IPS-18a (cell line): ENCODE measurements around the gene PORCN.

Experiments used
- H3K27ac ChIP-seq: one replicate; pipeline ENCODE4 v1.5.1; 2013; ENCODE audit warnings: low read length
- H3K27me3 ChIP-seq: one replicate; pipeline ENCODE4 v1.6.1; 2013; ENCODE audit warnings: mild to moderate bottlenecking, low read length; ENCODE audit not compliant: control insufficient read depth, insufficient read depth
- H3K36me3 ChIP-seq: one replicate; pipeline ENCODE4 v1.6.1; 2013; ENCODE audit warnings: low read depth, low read length; ENCODE audit not compliant: control insufficient read depth
- H3K4me1 ChIP-seq: one replicate; pipeline ENCODE4 v1.6.1; 2013; ENCODE audit warnings: low read depth, low read length; ENCODE audit not compliant: control insufficient read depth
- H3K4me3 ChIP-seq: one replicate; pipeline ENCODE4 v1.5.1; 2013; ENCODE audit warnings: low read length
- H3K9ac ChIP-seq: one replicate; pipeline ENCODE4 v1.6.1; 2013; ENCODE audit warnings: mild to moderate bottlenecking, low read length, moderate library complexity
- H3K9me3 ChIP-seq: one replicate; pipeline ENCODE4 v1.6.1; 2013; ENCODE audit warnings: low read depth, low read length; ENCODE audit not compliant: control insufficient read depth

Gene PORCN

GRCh38 chrX:48493890-48494364 is 14.9 kb upstream of the PORCN start:
- Histone ChIP-seq H3K9me3 (peaks cover 4% of the 10 kb centered on the region), H3K4me3 (no peak overlapping the region), H3K27me3 (no peaks in the 10 kb centered on the region), H3K27ac (no peak overlapping the region), H3K4me1 (no peaks in the 10 kb centered on the region), H3K36me3 (no peaks in the 10 kb centered on the region), H3K9ac (no peak overlapping the region)

DNA sequence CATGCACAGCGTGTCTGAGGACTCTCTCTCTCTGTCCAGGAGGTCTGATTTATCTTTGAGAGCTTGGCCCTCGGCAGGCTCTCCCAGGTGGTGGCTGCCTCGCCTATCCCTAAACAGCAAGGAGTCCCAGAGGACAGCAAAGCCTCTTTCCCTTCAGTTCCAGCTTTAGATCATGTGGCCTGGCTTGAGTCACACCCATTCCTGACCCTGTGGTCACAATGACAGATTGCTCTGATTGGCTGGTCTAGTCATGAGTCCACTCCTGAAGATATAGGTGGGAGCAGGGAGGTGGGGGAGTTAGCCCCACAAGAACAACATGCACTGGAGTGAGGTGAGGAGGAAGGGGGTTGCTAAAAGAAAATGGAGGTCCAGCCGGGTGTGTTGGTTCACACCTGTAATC is 12.1 kb upstream of the PORCN start:
- Histone ChIP-seq H3K27ac (no peak overlapping the region), H3K4me1 (no peaks in the 10 kb centered on the region), H3K9me3 (peaks cover 4% of the 10 kb centered on the region), H3K36me3 (no peaks in the 10 kb centered on the region), H3K9ac (no peak overlapping the region), H3K4me3 (no peak overlapping the region), H3K27me3 (no peaks in the 10 kb centered on the region)

DNA sequence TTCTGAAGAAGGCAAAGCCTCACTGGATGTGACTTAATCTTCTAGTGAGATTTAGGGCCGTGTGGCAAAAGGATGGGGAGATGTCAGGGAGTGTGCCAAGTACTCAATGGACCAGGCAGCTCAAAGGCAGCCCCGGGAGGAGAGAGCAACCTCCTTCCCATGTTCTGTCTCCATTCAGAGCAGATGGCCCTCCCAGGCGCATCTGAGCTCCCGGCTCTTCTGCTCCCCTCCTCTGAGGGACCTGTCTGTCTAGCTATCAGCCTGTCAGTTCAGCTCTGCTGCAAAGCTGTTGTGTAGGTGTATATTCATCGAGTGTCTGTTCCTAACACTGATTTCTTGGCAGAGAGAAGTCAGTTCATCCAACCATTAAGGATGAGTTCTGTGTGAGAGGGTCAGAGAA is 10.9 kb upstream of the PORCN start:
- no peaks in the 10 kb centered on the region for H3K27me3 ChIP-seq
- H3K9ac ChIP-seq, result no peak overlapping the region
- no peaks in the 10 kb centered on the region for H3K36me3 ChIP-seq
- H3K9me3 ChIP-seq, result peaks cover 5% of the 10 kb centered on the region
- no peaks in the 10 kb centered on the region for H3K4me1 ChIP-seq
- no peak overlapping the region for H3K4me3 ChIP-seq
- no peak overlapping the region for H3K27ac ChIP-seq

GRCh38 chrX:48498374-48498809 is 10.4 kb upstream of the PORCN start:
- no peaks in the 10 kb centered on the region for H3K27me3 ChIP-seq
- no peaks in the 10 kb centered on the region for H3K4me1 ChIP-seq
- no peak overlapping the region for H3K9ac ChIP-seq
- peaks cover 8% of the 10 kb centered on the region for H3K9me3 ChIP-seq
- H3K4me3 ChIP-seq, result no peak overlapping the region
- no peaks in the 10 kb centered on the region for H3K36me3 ChIP-seq
- H3K27ac ChIP-seq, result no peak overlapping the region

DNA sequence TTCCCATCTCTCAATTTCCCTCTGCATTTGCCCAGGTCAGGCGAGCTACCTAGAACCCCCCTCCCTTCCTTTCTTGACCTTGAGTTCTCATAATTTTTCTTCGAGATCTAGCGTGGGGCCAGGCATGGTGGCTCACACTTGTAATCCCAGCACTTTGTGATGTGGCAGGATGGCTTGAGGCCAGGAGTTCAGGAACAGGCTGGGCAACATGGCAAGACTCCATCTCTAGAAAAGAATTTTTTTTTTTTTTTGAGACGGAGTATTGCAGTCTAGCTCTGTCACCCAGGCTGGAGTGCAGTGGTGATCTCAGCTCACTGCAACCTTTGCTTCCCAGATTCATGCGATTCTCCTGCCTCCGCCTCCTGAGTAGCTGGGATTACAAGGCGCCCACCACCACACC is 4.5 kb upstream of the PORCN start:
- H3K27me3 ChIP-seq, result no peaks in the 10 kb centered on the region
- no peaks in the 10 kb centered on the region for H3K4me1 ChIP-seq
- no peak overlapping the region for H3K27ac ChIP-seq
- H3K9ac ChIP-seq, result no peak overlapping the region
- peaks cover 4% of the 10 kb centered on the region for H3K9me3 ChIP-seq
- H3K4me3 ChIP-seq, result no peak overlapping the region
- no peaks in the 10 kb centered on the region for H3K36me3 ChIP-seq

GRCh38 chrX:48505481-48505880 is 3.3 kb upstream of the PORCN start:
- Histone ChIP-seq H3K27ac (no peak overlapping the region), H3K9ac (no peak overlapping the region), H3K4me3 (no peak overlapping the region), H3K4me1 (no peaks in the 10 kb centered on the region), H3K9me3 (peaks cover 4% of the 10 kb centered on the region), H3K36me3 (no peaks in the 10 kb centered on the region), H3K27me3 (no peaks in the 10 kb centered on the region)

DNA sequence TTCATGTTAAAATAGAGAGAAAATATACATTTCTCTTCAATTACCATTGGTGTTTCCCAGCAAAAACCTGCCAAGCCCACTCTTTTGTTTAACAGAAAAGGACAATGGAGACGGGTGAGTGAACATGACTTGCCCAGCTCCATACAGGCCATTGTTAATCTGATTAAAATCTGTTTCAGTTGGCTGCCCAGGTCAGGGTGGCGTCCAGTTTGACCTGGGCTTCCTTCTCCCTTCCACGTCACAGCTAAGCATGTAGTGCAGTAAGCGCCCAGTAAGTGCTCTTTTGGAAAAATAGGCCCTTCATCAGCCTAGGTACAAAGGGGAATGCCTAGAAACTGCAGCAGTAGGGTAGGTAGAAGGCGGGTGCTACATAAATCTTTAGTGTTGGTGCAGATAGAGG is 1.5 kb upstream of the PORCN start:
- Histone ChIP-seq H3K9ac (no peak overlapping the region), H3K9me3 (peaks cover 4% of the 10 kb centered on the region), H3K36me3 (no peaks in the 10 kb centered on the region), H3K27me3 (no peaks in the 10 kb centered on the region), H3K4me3 (no peak overlapping the region), H3K27ac (no peak overlapping the region), H3K4me1 (no peaks in the 10 kb centered on the region)

DNA sequence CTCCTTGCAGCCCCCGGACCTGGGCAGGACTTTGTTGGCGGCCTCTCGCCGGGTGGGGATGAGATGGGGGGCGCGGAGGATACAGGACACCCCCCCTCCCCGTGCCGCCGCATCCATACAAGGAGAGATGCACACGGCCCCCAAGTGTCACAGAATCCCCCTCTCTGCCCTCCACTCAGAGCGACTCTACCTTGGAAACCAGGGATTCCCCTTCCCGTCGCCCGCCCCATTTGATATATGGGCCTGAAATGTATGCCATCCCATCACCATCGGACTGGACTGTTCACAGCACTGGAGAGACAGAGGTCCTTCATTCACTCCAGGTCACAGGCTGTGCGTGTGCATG is 426 bp downstream of the PORCN start:
- no peak overlapping the region for H3K27ac ChIP-seq

GRCh38 chrX:48509619-48510018 is 827 bp downstream of the PORCN start:
- Histone ChIP-seq H3K4me1 (no peaks in the 10 kb centered on the region), H3K4me3 (peak overlapping the region; percentile 71), H3K27me3 (no peaks in the 10 kb centered on the region), H3K27ac (no peak overlapping the region), H3K9me3 (no peaks in the 10 kb centered on the region), H3K9ac (peak overlapping the region; percentile 4), H3K36me3 (no peaks in the 10 kb centered on the region)

More for the DNA sequence above, 426 bp downstream of the PORCN start:
- Histone ChIP-seq H3K4me1 (no peaks in the 10 kb centered on the region), H3K27me3 (no peaks in the 10 kb centered on the region), H3K9ac (peak overlapping the region; percentile 4), H3K4me3 (peak overlapping the region; percentile 71), H3K9me3 (no peaks in the 10 kb centered on the region), H3K36me3 (no peaks in the 10 kb centered on the region)

- H3K4me3 ChIP-seq, result no peak overlapping the region
- H3K27me3 ChIP-seq, result no peaks in the 10 kb centered on the region
- no peak overlapping the region for H3K9ac ChIP-seq
- no peaks in the 10 kb centered on the region for H3K9me3 ChIP-seq
- no peaks in the 10 kb centered on the region for H3K36me3 ChIP-seq
- no peak overlapping the region for H3K27ac ChIP-seq
- no peaks in the 10 kb centered on the region for H3K4me1 ChIP-seq
Observed at GRCh38 chrX:48511560-48511959, 2.8 kb downstream of the PORCN start.

DNA sequence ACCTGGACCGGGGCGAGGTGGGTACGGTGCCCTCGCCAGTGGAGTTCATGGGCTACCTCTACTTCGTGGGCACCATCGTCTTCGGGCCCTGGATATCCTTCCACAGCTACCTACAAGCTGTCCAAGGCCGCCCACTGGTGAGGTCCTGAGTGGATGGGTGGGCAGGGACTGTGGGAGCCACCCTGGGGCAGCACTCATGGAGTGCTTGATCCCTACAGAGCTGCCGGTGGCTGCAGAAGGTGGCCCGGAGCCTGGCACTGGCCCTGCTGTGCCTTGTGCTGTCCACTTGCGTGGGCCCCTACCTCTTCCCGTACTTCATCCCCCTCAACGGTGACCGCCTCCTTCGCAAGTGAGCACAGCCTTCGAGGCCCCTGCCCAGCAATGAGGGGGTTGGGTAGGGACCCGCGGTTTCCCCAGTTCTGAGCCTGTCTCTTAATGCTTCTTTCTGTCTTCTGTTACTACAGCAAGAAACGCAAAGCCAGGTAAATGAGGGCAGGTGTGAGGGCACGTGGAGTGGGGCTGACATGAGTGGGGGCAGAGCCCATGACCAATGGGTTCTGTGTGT is 3.7 kb downstream of the PORCN start:
- H3K27me3 ChIP-seq, result no peaks in the 10 kb centered on the region
- no peaks in the 10 kb centered on the region for H3K9me3 ChIP-seq
- no peaks in the 10 kb centered on the region for H3K36me3 ChIP-seq
- no peaks in the 10 kb centered on the region for H3K4me1 ChIP-seq
- H3K27ac ChIP-seq, result no peak overlapping the region
- no peak overlapping the region for H3K9ac ChIP-seq
- no peak overlapping the region for H3K4me3 ChIP-seq

- H3K27me3 ChIP-seq, result no peaks in the 10 kb centered on the region
- H3K9me3 ChIP-seq, result no peaks in the 10 kb centered on the region
- no peak overlapping the region for H3K27ac ChIP-seq
- H3K4me1 ChIP-seq, result no peaks in the 10 kb centered on the region
- H3K4me3 ChIP-seq, result no peak overlapping the region
- no peaks in the 10 kb centered on the region for H3K36me3 ChIP-seq
- no peak overlapping the region for H3K9ac ChIP-seq
Observed at GRCh38 chrX:48513670-48514069, 4.9 kb downstream of the PORCN start.
